HG03064 (cell line): ENCODE results near the gene CLDN16.

Experiments used
- ATAC-seq: cut with Tn5 transposase; IDR thresholded peaks from one replicate; pipeline ENCODE4 v1.9.1; 2021; ENCODE audit warnings: low read depth; ENCODE audit not compliant: unreplicated experiment

CLDN16 gene, protein sequence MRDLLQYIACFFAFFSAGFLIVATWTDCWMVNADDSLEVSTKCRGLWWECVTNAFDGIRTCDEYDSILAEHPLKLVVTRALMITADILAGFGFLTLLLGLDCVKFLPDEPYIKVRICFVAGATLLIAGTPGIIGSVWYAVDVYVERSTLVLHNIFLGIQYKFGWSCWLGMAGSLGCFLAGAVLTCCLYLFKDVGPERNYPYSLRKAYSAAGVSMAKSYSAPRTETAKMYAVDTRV

DNA sequence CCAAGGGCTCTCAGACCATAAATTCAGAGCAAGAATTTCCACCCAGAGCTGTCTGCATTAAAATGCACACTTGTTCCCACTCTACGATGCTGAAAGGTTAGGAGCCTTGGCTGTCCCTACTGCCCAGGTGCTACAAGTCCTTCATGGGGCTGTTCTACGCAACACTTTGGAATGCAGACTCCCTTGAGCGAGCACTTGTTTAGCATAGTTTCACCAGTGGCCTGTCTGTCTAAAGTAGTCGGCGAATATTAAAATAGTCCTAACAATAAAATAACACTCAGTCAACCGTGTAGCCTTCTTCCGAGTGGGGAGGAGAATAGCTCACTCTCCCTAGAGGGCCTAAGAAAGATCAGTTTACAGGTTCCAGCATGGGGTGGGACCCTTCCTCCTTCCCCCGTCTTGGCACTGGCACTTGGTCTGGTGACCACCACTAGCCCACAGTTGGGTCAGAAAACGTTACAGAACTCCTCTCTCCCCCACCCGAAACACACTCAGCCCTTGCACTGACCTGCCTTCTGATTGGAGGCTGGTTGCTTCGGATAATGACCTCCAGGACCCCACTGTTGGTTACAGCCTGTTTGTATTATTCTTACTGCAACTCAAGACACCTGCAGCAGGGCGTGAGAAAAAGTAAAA, at the start of gene CLDN16:
TSS of gene CLDN16 (plus strand) at position 586 of the 636 bp plus-strand sequence. CDS start 167 bp downstream, outside the sequence.
- ATAC-seq, result no peak

DNA sequence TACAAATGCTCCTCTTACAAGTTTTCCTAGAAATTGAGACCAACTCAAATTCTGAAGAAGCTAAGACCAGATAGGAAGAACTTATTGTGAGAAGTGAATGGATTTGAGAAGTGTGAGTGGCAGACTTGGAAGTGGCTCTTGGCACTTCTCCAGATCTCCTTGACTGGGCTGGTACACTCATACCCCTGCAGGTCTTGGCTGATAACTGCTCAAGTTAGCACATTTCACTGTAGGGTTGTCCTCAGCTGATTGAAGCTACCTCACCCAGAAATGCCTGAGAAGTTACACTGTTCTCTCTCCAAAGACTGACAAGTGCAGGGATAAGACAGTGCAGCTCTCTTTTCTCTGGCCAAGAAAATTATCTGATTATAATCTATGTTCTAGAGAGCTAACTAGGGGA, 49.2 kb upstream of the CLDN16 start:
- ATAC-seq, result peak; percentile 23

DNA sequence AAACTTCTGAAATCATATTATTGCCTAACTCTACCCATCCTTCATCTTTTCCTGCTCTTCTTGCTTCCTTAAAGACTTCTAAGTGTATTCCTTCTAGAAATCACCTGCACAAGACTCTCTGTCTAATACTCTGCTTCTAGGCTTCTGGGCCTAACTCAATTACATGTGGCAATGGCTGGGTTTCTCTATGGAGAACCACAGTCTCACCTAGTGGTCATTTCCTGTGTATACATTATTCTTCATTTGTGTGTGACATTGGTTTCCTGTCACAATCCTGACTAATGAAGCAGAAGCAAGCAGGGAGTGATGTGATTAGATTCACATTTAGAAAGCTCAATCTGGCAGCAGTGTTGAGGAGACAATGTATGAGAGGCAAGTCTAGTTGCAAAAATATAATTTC, 48.8 kb upstream of the CLDN16 start:
- peak; percentile 76 for ATAC-seq

DNA sequence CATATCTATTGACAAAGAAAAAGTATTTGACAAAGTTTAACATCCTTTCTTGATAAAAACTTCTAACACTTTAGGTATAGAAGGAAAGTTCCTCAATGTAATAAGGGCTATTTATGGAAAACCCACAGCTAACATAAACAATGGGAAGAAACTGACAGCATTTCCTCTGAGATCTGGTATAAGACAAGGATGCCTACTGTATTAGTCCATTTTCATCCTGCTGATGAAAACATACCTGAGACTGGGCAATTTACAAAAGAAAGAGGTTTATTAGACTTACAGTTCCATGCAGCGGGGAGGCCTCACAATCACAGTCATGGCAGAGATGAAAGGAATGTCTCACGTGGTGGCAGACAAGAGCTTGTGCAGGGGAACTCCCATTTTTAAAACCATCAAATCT, 47.9 kb upstream of the CLDN16 start:
- no peak for ATAC-seq

DNA sequence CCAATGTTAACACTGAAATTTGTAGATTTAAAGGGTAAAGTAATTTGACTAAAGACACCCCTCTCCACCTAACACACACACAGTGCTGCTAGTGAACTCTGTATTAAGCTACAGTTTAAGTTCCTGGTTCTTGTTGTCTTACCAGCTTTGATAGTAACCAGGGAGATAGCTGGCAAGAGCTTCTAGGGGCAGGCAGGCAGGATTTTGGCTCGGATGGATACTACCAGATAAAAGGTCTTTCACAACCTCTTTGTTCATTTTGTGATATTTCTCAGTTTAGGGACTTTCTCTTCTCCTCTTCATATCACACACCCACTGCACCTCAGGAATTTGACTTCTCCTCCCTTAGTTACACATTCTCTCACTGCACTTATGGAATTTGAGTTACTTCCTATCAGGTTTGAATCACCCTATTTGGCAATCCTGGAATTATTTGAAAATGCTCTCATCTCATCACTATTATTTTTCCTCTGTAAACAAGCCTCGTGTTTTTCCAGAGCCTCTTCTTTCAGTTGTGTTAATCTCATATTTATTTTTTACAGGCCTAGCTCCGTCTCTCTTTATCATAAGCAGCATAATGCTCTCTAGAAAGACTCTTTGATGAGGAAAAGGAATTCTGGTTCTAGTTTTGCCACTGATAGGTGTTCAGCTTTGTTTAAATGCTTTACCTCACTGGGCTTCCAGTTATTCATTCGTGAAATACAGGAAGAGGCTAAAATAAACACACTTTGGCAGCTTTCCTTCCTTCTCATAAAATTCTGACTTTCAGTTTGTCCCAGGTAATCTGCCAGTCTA, 42.7 kb upstream of the CLDN16 start:
- ATAC-seq, result no peak

DNA sequence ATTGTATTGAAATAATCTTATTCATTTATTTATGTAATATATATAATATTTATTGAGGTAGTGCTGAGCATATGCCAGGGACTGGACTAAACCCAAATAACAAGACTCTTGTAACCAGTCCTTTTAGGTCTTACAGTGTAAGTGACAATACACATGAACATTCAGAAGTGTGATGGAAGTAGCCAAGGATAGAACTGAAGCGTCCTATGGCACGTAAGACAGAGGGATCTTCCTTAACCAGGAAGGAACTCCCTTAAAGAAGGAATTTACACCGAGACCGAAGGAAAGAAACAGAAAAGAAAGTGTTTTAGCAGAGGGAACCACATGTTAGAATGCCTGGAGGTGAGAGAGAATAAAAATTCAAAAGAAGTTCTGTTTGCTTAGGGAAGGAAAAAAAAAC, 42.1 kb upstream of the CLDN16 start:
- ATAC-seq, result no peak

DNA sequence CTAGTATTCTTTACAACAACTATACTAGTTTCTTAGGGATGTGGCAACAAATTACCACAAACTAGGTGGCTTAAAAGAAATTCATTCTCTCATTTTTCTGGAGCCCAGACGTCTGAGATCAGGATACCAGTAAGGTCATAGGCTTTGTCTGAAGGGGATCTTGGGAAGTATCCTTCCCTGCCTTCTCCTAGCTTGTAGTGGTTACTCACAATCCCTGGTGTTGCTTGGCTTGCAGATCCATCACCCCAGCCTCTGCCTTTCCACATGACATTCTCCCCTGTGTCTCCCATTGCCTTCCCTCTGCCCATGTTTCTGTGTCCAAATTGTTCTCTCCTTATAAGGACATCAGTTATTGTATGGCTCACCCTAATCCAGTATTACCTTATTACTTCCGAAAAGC, 41.4 kb upstream of the CLDN16 start:
- ATAC-seq, result no peak

DNA sequence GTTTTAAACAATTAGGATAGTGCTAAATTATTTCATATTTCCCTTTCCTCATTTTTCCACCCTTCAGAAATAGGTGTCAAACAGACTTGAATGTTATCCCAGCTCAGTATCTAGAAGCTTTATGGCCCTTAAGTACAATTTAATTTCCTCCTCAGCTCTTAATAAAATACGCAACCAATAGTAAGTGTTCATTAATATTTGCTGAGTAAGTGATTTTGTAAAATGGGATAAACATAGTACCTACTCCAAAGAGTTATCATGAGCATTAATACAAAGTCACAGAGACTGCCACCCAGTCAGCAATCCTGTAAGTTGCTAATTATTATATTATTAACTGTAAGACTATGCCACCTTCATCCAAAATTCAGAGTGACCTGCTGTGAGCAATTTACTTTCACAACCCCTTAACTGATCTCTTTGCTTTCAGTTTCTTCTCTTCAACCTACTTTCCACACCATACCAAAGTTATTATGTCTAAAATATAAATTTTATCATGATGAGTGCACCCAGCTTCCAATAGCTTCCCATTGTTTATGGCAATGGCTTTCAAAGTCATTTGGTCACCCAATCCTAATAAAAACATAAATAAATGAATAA, 35.0 kb upstream of the CLDN16 start:
- ATAC-seq, result no peak

GRCh38 chr3:190356246-190356645, 31.7 kb upstream of the CLDN16 start:
- ATAC-seq, result no peak

DNA sequence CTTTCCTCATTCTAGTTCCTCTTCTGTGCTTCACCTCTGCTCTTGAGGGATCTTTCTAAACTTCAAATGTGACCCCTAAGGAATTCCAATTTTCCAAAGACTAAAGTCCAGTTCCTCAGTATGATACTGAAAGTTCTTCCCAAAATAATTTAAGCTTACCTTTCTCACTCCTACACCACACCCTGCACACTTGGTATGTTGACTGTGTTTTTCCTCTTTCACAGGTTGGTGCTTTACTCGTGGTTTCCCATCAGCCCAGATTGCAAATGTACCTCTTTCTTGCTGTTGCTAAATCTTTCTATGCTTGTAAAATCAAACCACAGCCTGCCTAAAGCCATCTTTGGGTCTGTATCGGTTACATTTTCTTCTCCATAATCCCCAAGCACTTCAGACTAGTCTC, 30.5 kb upstream of the CLDN16 start:
- ATAC-seq, result no peak

GRCh38 chr3:190359813-190360212, 28.1 kb upstream of the CLDN16 start:
- ATAC-seq, result no peak

GRCh38 chr3:190360228-190360627, 27.7 kb upstream of the CLDN16 start:
- no peak for ATAC-seq

GRCh38 chr3:190361791-190362190, 26.2 kb upstream of the CLDN16 start:
- no peak for ATAC-seq

DNA sequence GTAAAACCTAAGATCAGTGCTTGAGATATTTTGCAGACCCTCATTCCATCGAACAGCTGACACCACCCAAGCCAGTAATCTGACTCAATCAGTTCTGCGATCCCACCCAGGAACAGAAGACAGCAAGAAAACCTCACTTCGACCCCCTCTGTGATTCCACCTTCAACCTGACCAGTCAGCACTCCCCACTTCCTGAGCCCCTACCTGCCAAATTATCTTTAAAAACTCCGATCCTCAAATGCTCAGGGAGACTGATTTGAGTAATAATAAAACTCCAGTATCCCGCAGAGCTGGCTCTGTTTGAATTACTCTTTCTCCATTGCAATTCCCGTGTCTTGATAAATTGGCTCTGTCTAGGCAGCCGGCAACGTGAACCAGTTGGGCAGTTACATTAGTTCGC, 25.7 kb upstream of the CLDN16 start:
- ATAC-seq, result no peak

- no peak for ATAC-seq
Measured at GRCh38 chr3:190366133-190366532, 21.8 kb upstream of the CLDN16 start.

- ATAC-seq, result no peak
Measured at GRCh38 chr3:190368881-190369280, 19.1 kb upstream of the CLDN16 start.

GRCh38 chr3:190369668-190370295, 18.2 kb upstream of the CLDN16 start:
- ATAC-seq, result no peak

- ATAC-seq, result no peak
Measured at GRCh38 chr3:190370369-190370768, 17.6 kb upstream of the CLDN16 start.

- no peak for ATAC-seq
Measured at GRCh38 chr3:190371152-190371551, 16.8 kb upstream of the CLDN16 start.

DNA sequence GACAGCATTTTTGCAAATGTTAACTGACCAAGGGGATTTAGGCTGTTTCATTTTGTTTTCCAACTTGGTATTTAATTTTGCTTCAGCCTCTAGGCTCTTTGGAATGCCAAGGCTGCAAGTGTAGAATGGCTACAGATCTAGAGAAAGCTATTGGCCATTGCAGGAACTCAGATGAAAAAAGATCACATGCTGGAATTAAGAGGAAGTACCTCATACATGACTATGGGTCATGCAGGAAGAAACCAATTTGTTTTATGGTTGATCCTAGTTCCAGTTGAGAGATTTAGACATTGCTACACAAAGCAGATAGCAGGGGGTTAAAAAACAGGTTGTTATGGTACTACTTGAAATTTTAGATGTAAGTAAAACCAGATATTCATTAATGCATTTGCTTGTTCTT, 12.7 kb upstream of the CLDN16 start:
- no peak for ATAC-seq

- no peak for ATAC-seq
Measured at GRCh38 chr3:190375671-190376070, 12.3 kb upstream of the CLDN16 start.
